SU-DHL-6 (cell line): ENCODE results near the gene BBX.

Experiments
- CTCF ChIP-seq: fragments of 200-600 bp; sonication (generic); IDR thresholded peaks from one replicate; pipeline ENCODE4 v1.5.1; 2017; ENCODE audit warnings: antibody characterized with exemption, mild to moderate bottlenecking, low read length, moderate library complexity; ENCODE audit not compliant: insufficient read depth, poor library complexity, severe bottlenecking
- EZH2phosphoT487 ChIP-seq: fragments of 200-600 bp; sonication (generic), shearing (Covaris generic); conservative IDR thresholded peaks from 2 replicates; pipeline ENCODE4 v1.6.1; 2018; ENCODE audit warnings: mild to moderate bottlenecking, antibody characterized with exemption, low read length, moderate library complexity, mixed read lengths

- TF ChIP-seq CTCF (no peak), EZH2phosphoT487 (no peak)
Measured at GRCh38 chr3:107633327-107634098, 110.8 kb downstream of the BBX start.
